Loucy (cell line): ENCODE measurements around the gene AMZ1.

ENCODE experiments used
- CTCF ChIP-seq: fragments of 200-600 bp; sonication (generic); conservative IDR thresholded peaks from 2 replicates; pipeline ENCODE4 v1.5.1; 2014; ENCODE audit warnings: mild to moderate bottlenecking, antibody characterized with exemption, low read length
- EZH2phosphoT487 ChIP-seq: fragments of 200-600 bp; IDR thresholded peaks from 2 replicates; pipeline ENCODE4 v1.6.1; 2018; ENCODE audit warnings: antibody characterized with exemption, mild to moderate bottlenecking, moderate library complexity, borderline replicate concordance

- TF ChIP-seq CTCF, result no peak
- TF ChIP-seq EZH2phosphoT487, result no peak
These were observed 13.4 kb downstream of the AMZ1 start for GRCh38 chr7:2701424-2701823.
